Femur (tissue), 1 donor: ENCODE results near the gene PLA2G1B.

ENCODE experiments used
- DNase-seq: peaks from one replicate; pipeline ENCODE4 v3.0.0-alpha.2; 2017

PLA2G1B gene

GRCh38 chr12:120327593-120327992 lies at the start of gene PLA2G1B:
Gene PLA2G1B, minus strand, starts transcription at chr12:120327779. Its CDS starts 26 bp downstream, at chr12:120327753.
- no peak for DNase-seq

- DNase-seq = no peak
Observed at GRCh38 chr12:120376934-120377572, 49.5 kb upstream of the PLA2G1B start.

- DNase-seq = no peak
Observed at GRCh38 chr12:120376416-120376815, 48.8 kb upstream of the PLA2G1B start.

DNA sequence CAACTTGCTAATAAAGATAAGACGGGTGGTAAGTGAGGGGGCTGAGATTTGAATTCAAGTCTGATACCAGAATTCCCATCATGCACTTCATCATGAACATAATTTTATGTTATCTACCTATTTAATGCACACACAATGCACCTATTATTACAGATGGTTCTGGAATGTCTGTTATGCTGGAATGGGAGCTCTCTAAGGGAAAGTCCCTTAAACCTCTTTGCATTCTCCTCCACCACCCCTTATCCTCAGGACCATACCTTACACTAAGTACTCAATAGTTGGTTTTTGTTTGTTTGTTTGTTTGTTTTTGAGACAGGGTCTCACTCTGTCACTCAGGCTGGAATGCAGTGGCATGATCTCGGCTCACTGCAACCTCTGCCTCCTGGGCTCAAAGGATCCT lies 48.4 kb upstream of the PLA2G1B start:
- no peak for DNase-seq

GRCh38 chr12:120373683-120374082 lies 46.1 kb upstream of the PLA2G1B start:
- DNase-seq = no peak

DNA sequence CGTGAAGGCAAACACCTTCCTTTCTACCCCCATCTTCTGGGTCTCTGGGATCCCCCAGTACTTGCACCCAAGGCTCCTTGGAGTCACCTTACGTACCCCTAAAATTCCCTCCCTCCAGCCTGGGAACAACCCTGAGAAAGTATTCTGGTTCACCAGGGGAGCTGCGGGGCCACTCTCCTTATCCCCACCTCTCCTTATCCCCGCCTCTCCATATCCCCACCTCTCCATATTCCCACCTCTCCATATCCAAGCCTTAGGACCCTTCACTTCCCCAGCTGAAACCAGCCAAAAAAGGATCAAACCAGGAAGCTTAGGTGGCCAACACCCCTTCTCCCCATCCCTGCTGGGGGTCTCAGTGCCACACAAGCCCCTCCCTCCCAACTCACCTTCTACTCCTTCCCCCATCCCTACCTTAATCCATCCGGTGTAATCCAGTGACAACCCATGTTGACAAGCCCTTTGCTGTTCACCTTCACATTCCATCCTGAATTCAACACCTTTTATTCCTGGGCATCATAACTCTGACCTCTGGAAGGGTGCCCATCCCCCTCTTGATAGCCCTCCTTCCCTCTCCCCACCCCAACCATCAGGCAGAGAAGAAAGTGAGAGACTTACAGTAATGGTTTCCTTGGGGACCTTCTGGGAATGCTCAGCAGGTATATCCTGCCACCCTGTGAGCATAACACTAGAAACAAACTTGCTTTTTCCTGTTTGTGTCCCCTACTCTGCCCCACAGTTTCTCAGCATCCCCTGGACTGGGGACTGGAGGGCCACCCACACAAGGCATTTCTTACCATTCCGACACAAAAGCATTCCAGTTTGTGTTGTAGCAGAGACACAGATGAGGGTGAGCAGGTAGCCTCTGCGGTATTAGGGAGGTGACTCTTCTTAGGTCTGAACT lies 43.0 kb upstream of the PLA2G1B start:
- DNase-seq = no peak

DNA sequence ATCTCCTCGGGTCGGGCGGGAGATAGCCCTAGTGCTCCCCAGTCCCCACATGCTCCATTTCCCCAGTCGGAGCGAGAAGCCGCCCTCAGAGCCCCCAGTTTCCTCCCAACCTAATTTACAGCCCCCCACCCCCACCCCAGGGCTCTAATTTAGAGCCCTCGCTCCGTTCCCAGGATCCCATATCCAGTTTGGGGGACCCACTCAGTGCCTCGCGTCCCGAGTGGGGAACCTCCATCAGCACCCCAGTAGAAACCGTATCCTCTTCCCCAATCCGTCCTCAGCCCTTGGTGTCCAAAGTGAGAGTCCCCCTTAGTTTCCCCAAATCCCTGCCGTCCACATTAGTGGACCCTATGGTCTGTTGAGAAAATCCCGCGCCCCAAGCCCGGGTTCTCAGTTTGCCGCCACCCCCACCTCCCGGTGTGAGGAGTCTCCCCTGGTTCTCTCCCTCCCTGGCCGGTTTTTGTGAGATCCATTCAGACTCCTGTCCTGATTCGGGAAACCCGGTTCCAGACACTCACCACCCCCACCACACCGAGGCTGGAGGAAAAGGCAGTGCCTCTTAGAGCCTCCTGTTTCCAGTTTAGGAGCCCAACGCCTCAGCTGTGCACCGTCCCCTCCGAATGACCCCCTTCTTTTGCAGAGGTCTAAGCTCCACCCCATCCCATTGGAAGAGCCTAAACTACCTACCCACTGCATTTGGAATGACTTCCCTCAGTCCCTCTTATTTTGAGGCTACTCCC lies 42.2 kb upstream of the PLA2G1B start:
- no peak for DNase-seq

- no peak for DNase-seq
Observed at GRCh38 chr12:120368789-120369602, 41.4 kb upstream of the PLA2G1B start, which contains the start of gene MSI1. Gene MSI1, minus strand, starts transcription at chr12:120369164. Its CDS starts 73 bp downstream, at chr12:120369091.

- DNase-seq = no peak
Observed at GRCh38 chr12:120367924-120368788, 40.6 kb upstream of the PLA2G1B start.

DNA sequence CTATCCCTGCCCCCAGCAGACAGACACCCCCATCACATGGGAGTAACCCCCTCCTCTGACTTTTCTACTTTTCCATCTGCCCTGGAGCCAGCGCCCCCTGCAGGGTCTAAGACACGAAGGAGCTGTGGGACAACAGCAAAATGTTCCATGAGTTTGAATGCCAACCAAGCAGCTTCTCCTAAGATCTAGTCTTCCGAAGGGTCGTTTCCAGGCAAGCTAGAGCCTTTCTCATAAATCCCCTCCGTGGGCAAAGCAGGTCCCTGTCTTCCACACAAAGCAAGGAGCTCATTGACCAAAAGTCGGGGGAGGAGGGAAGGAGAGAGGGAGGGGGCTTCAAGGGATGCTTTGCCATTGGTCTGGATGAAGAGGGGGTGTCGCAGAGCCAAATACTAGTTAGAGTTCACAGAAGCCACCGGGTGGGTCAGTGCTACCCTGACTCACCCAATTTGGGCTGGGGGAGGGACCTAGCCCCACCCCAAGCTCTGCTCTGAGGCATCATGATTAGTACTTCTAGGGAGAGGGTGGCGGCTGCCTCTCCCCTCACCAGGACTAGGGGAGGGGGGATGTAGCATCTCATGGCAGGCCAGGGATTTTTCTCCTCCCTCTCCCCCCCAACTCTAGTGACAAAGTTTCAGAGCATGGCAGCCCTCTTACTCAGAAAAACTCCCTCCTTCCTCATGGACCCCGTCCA lies 39.8 kb upstream of the PLA2G1B start:
- DNase-seq = no peak

GRCh38 chr12:120366845-120367232 lies 39.3 kb upstream of the PLA2G1B start:
- DNase-seq = no peak

DNA sequence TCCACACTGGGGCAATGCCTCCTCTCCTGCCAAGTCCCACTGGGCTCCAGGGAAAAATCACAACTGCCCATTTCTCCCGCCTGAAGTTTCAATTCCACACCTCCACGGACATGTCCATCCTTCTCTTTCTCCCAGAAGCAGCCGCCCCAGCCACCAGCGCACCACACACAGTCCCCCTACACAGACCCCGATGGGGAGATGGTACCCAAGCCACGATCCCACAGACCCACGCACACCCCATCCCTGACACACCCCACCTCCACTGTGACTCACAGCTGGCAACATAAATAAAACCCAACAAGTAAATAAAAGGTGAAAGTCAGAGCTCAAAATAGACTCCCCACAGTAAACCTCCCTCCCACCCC lies 38.7 kb upstream of the PLA2G1B start:
- DNase-seq = no peak

DNA sequence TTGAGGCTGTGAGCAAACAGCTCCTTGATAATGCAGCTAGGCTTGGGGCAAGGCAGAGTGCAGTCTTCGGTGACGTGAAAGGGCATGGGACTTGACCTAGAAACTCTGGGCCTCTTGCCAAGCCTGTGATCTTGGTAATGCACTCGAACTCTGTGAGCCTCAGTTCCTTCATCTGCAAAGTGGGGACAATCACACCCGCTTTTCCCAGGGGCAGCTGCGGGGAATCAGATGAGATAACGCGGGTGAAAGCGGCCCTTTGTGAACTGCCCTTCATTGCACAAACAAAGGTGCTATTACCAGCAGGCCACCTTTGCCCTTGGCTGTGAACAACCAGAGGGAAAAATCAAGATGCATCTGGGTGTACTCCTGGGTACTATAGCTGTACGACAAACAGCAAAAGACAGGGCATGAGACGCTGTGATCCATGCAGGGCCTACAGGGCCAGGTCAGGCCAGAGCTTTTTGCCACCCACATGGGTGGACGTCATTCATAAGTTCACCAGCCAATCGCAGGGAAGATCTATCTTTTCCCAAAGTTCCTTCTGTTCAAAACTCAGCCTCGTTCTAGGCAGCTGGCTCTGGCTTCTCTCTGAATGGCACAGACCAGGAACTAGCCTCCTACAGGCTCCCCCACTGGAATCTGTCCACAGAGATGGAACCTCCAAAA lies 38.2 kb upstream of the PLA2G1B start:
- DNase-seq = no peak

- DNase-seq = no peak
Observed at GRCh38 chr12:120364487-120364886, 36.9 kb upstream of the PLA2G1B start.

- no peak for DNase-seq
Observed at GRCh38 chr12:120363274-120363855, 35.8 kb upstream of the PLA2G1B start.

GRCh38 chr12:120362516-120363273 lies 35.1 kb upstream of the PLA2G1B start:
- DNase-seq = no peak

DNA sequence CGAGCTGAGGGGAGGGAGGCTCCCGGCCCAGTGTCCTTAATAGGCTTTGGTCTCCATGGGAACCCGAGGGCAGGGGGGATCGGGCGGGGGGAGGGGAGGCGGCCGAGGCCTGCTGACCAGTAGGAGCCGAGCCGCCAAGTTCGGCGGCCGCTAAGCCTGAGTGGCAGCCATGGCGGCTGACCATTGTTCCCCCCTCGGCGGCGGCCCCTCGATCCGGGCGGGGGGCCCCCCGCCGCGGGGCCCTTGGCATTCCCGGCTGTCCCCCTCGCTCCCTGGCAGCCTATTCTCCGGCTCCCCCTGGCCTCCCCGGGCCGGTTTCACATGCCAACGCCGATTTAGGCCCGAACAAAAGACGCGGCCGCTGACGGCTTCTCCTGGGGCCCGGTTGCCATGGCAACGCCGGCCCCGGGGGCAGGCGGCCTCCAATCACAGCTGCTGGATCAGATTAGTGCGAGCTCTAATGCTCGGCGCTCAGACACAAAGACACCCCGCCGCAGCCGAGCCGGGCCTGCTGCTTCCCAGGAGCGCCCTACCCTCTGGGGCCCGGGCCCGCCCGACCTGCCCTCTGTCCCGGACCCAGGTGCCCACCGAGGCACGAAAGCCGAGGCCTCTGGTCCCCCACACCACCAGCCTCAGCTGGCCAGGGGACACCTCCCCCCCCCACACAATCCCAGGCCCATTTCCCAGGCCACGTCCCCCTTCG lies 34.1 kb upstream of the PLA2G1B start:
- peak; percentile 86 for DNase-seq

GRCh38 chr12:120359128-120359527 lies 31.5 kb upstream of the PLA2G1B start:
- no peak for DNase-seq
